G401 (cell line): ENCODE measurements around the gene TAF1C. TPM values are rescaled to one million over a fixed set of nuclear protein-coding genes. Genes with fewer than 3 reads are reported as not detected.

ENCODE experiments used
- DNase-seq: peaks from one replicate; pipeline ENCODE4 v3.0.0-alpha.2; 2015; ENCODE audit warnings: low spot score
- in situ Hi-C: cut with HindIII; loops from 2 replicates; pipeline ENCODE4 v1.10.0; 2016; ENCODE audit warnings: low sequenced_read_pairs, mixed read lengths
- total RNA-seq: library from RNA; depleted of rRNA; stranded (reverse); fragments of >200 nt; shearing (Covaris generic); gene quantifications from 2 replicates; pipeline ENCODE4 v1.2.3, GENCODE V29; 2014; rRNA removed

Gene TAF1C
- total RNA-seq, 1 experiment from 2014 or later, result 22.7 TPM

- no peak for DNase-seq
- in situ Hi-C loops, result loop anchor here (10.0 kb wide), 1 partner anchor 55 kb away; no protein-coding TSS in a partner anchor
Observed at GRCh38 chr16:84139628-84140258, 47.1 kb downstream of the TAF1C start.

GRCh38 chr16:84138824-84139627 is 47.8 kb downstream of the TAF1C start:
- DNase-seq, result no peak
- in situ Hi-C loops, result no loop called here

- in situ Hi-C loops, result no loop called here
- no peak for DNase-seq
Observed at GRCh38 chr16:84138500-84138823, 48.4 kb downstream of the TAF1C start.

GRCh38 chr16:84137769-84138357 is 49.0 kb downstream of the TAF1C start:
- in situ Hi-C loops, result no loop called here
- no peak for DNase-seq

- no peak for DNase-seq
- in situ Hi-C loops, result no loop called here
Observed at GRCh38 chr16:84137287-84137686, 49.6 kb downstream of the TAF1C start.

GRCh38 chr16:84136331-84137125 is 50.3 kb downstream of the TAF1C start:
- in situ Hi-C loops, result no loop called here
- no peak for DNase-seq

- in situ Hi-C loops, result no loop called here
- DNase-seq, result no peak
Observed at GRCh38 chr16:84132527-84133285, 54.2 kb downstream of the TAF1C start.

- no peak for DNase-seq
- in situ Hi-C loops, result no loop called here
Observed at GRCh38 chr16:84131117-84131516, 55.7 kb downstream of the TAF1C start.

Other genes with a start within 250 kb of the TAF1C start
- 11.0 and 14.5 TPM in 2 replicates for gene OSGIN1, start 233.8 kb downstream of the TAF1C start, total RNA-seq
- gene NECAB2, start 218.8 kb downstream of the TAF1C start, total RNA-seq, result 7.4 and 9.2 TPM in 2 replicates
- not detected in 2 replicates for gene SLC38A8, start 144.3 kb downstream of the TAF1C start, total RNA-seq
- gene MBTPS1, start 70.1 kb downstream of the TAF1C start, total RNA-seq, result 52.5 and 70.6 TPM in 2 replicates
- gene HSDL1, start 41.9 kb downstream of the TAF1C start, total RNA-seq, result 37.9 and 44.8 TPM in 2 replicates
- gene DNAAF1, start 41.7 kb downstream of the TAF1C start, total RNA-seq, result not detected in 2 replicates
- not detected in 2 replicates for gene ADAD2, start 4.1 kb upstream of the TAF1C start, total RNA-seq
- gene KCNG4, start 53.0 kb upstream of the TAF1C start, total RNA-seq, result not detected in 2 replicates
- gene WFDC1, start 107.8 kb upstream of the TAF1C start, total RNA-seq, result not detected in 2 replicates
- not detected in 2 replicates for gene ATP2C2, start 181.5 kb upstream of the TAF1C start, total RNA-seq